H1 (cell line): ENCODE results near the gene XPNPEP3. TPM values are rescaled to one million over a fixed set of nuclear protein-coding genes. Genes with fewer than 3 reads are reported as not detected.

Experiments used
- BACH1 ChIP-seq: IDR thresholded peaks from 2 replicates; pipeline ENCODE4 v1.6.1; 2012; ENCODE audit warnings: low read length, improper control_type of control experiment
- CBX8 ChIP-seq: fragments of 300-800, 300-1000 bp; sonication (generic); IDR thresholded peaks from 2 replicates; pipeline ENCODE4 v1.7.1; 2016; ENCODE audit warnings: low read depth, low read length, borderline replicate concordance
- GTF2F1 ChIP-seq: IDR thresholded peaks from 2 replicates; pipeline ENCODE4 v1.6.1; 2012; ENCODE audit warnings: low read depth, low read length, improper control_type of control experiment, borderline replicate concordance
- NANOG ChIP-seq: IDR thresholded peaks from 2 replicates; pipeline ENCODE4 v1.6.1; 2011; ENCODE audit warnings: low read length, low read depth, mild to moderate bottlenecking, inconsistent platforms; ENCODE audit not compliant: insufficient read depth, poor library complexity, severe bottlenecking
- polyA plus RNA-seq, 7 experiments: library from polyadenylated mRNA; depleted of rRNA in 3 of 7; stranded (reverse) in 5 of 7; unstranded in 2 of 7; fragments of >200 nt in 5 of 7; fragments of 200-250 nt in 2 of 7; gene quantifications; 1 replicate in 5 of 7; 2 replicates in 1 of 7; 4 replicates in 1 of 7; pipeline versions ENCODE4 v1.2.1 to v1.2.3, GENCODE V29; 2011 to 2013; ENCODE audit warnings: missing spikeins in 2 of 7, mixed read lengths in 2 of 7
- total RNA-seq: library from RNA; stranded (reverse); fragmentation: NEBNext Ultra II Directional; extraction: Animal tissue kit (Norgen Biotek cat#: 25700); gene quantifications from 2 replicates; pipeline ENCODE4 v1.2.1, GENCODE V29; 2021

XPNPEP3 gene
- total and polyA plus RNA-seq, 2 of the 8 experiments (the other 6 are each of a cell fraction or from before 2014, with no cell fraction given): 25.8 to 29.2 TPM

- TF ChIP-seq NANOG (no peak), CBX8 (no peak), BACH1 (no peak), GTF2F1 (no peak)
These were observed 51.9 kb downstream of the XPNPEP3 start (continued) for GRCh38 chr22:40908895-40909294.
